B cell (primary cell): ENCODE results near the gene KRTAP10-2. TPM values are rescaled to one million over a fixed set of nuclear protein-coding genes. Genes with fewer than 3 reads are reported as not detected.
"Not testable (repeated sequence)": the region's sequence is repeated elsewhere in the genome, so short reads cannot be mapped to it uniquely, and the experiment has no call there.

Experiments used
- ATAC-seq: fragments of 200-7000 bp; cut with Tn5 transposase; one replicate; pipeline ENCODE4 v1.10.0; 2021; ENCODE audit warnings: low read depth, mild to moderate bottlenecking, moderate number of reproducible peaks, moderate library complexity
- CTCF ChIA-PET: fragments of 350-600 bp; sonication (Branson Sonifier 250); formaldehyde crosslinking; loops from one replicate; lab custom pipeline; 2021; ENCODE audit warnings: antibody characterized with exemption, inconsistent platforms; lab: Charles Lee
- POLR2A ChIA-PET: fragments of 350-600 bp; sonication (Branson Sonifier 250); formaldehyde crosslinking; loops from one replicate; lab custom pipeline; 2021; ENCODE audit warnings: antibody characterized with exemption; lab: Charles Lee
- DNase-seq: peaks from one replicate; pipeline ENCODE4 v3.0.0; 2013
- H2AFZ ChIP-seq: 2 replicates; pipeline ENCODE4 v1.6.1; 2012; ENCODE audit warnings: mild to moderate bottlenecking, low read depth, low read length; ENCODE audit not compliant: insufficient read depth, poor library complexity, severe bottlenecking
- H3K27ac ChIP-seq, 2 donors: 1 replicate in 1 of 2; 2 replicates in 1 of 2; pipeline ENCODE4 v1.5.1; 2012 to 2013; ENCODE audit warnings: low read length in 2 of 2, mild to moderate bottlenecking in 2 of 2, moderate library complexity in 1 of 2
- H3K27me3 ChIP-seq, 4 experiments: fragments of 200-600 bp in 1 of 4; sonication (generic) in 1 of 4; replicated peaks in 1 of 4; 1 replicate in 2 of 4; 2 replicates in 2 of 4; pipeline versions ENCODE4 v1.6.1 to v1.7.0; 2013 to 2016; ENCODE audit warnings: low read length in 3 of 4, mild to moderate bottlenecking in 2 of 4, mixed read lengths in 1 of 4, moderate library complexity in 1 of 4; ENCODE audit not compliant: insufficient read depth in 4 of 4, control insufficient read depth in 3 of 4; ENCODE audit errors: control extremely low read depth in 1 of 4
- H3K36me3 ChIP-seq, 2 experiments: replicated peaks in 1 of 2; 1 replicate in 1 of 2; 2 replicates in 1 of 2; pipeline versions ENCODE4 v1.6.1 to v1.7.1; 2013; ENCODE audit warnings: low read length in 1 of 2; ENCODE audit not compliant: insufficient read depth in 2 of 2, control insufficient read depth in 1 of 2; ENCODE audit errors: control extremely low read depth in 1 of 2, extremely low read depth in 1 of 2
- H3K4me1 ChIP-seq, 2 donors: fragments of 200-600 bp in 1 of 2; sonication (generic) in 1 of 2; 1 replicate in 1 of 2; 2 replicates in 1 of 2; pipeline versions ENCODE4 v1.5.1 to v1.6.1; 2013 to 2017; ENCODE audit warnings: low read length in 2 of 2; ENCODE audit not compliant: control insufficient read depth in 2 of 2, insufficient read depth in 2 of 2
- H3K4me2 ChIP-seq: replicated peaks from 2 replicates; pipeline ENCODE3; 2012; ENCODE audit warnings: mild to moderate bottlenecking, low read depth, low read length; ENCODE audit not compliant: poor library complexity, severe bottlenecking
- H3K4me3 ChIP-seq, 5 experiments: fragments of 200-600 bp in 1 of 5; sonication (generic) in 1 of 5; 1 replicate in 3 of 5; 2 replicates in 2 of 5; pipeline versions ENCODE4 v1.5.1 to v1.7.0; 2011 to 2016; ENCODE audit warnings: low read length in 4 of 5, mild to moderate bottlenecking in 4 of 5, low read depth in 2 of 5, control low read depth in 1 of 5, moderate library complexity in 1 of 5; ENCODE audit not compliant: insufficient read depth in 1 of 5; ENCODE audit errors: control extremely low read depth in 1 of 5, extremely low read depth in 1 of 5
- H3K79me2 ChIP-seq: fragments of 200-600 bp; sonication (generic); one replicate; pipeline ENCODE4 v1.6.0; 2016; ENCODE audit warnings: low read length; ENCODE audit not compliant: control insufficient read depth, insufficient read depth
- H3K9ac ChIP-seq: fragments of 200-600 bp; sonication (generic); 2 replicates; pipeline ENCODE4 v1.6.1; 2017; ENCODE audit warnings: mild to moderate bottlenecking, low read length, moderate library complexity
- H3K9me3 ChIP-seq, 3 donors: one replicate each; pipeline versions ENCODE4 v1.6.1 to v1.7.1; 2013; ENCODE audit warnings: low read length in 2 of 3; ENCODE audit not compliant: control insufficient read depth in 2 of 3, insufficient read depth in 1 of 3; ENCODE audit errors: control extremely low read depth in 1 of 3
- H4K20me1 ChIP-seq: 2 replicates; pipeline ENCODE4 v1.6.0; 2012; ENCODE audit warnings: mild to moderate bottlenecking, low read length; ENCODE audit not compliant: insufficient read depth, control insufficient read depth, poor library complexity, severe bottlenecking
- H3K27ac Mint-ChIP-seq: one replicate; pipeline ENCODE4 v1.8.0; 2021; ENCODE audit warnings: mixed read lengths
- H3K27me3 Mint-ChIP-seq: one replicate; pipeline ENCODE4 v1.8.0; 2021; ENCODE audit warnings: mixed read lengths
- H3K4me1 Mint-ChIP-seq: one replicate; pipeline ENCODE4 v1.8.0; 2021; ENCODE audit warnings: mixed read lengths
- H3K4me3 Mint-ChIP-seq: one replicate; pipeline ENCODE4 v1.8.0; 2021; ENCODE audit warnings: mixed read lengths
- H3K9me3 Mint-ChIP-seq: one replicate; pipeline ENCODE4 v1.8.0; 2022; ENCODE audit warnings: mixed read lengths; ENCODE audit not compliant: insufficient read depth
- EZH2 ChIP-seq: IDR thresholded peaks from 2 replicates; pipeline ENCODE4 v1.6.1; 2012; ENCODE audit warnings: borderline replicate concordance, low read depth, mild to moderate bottlenecking, moderate library complexity, low read length; ENCODE audit not compliant: insufficient read depth, poor library complexity, severe bottlenecking
- WGBS: methylation state at CpG from one replicate; pipeline ENCODE4 v1.1.5; 2013; ENCODE audit warnings: missing lambda C conversion rate; ENCODE audit not compliant: insufficient coverage; 5-methylcytosine and 5-hydroxymethylcytosine counted together
- intact Hi-C: fragments of 100-400 bp; cut with micrococcal nuclease; formaldehyde crosslinking; loops from one replicate; pipeline ENCODE4 v1.10.0; 2022
- polyA plus RNA-seq: library from polyadenylated mRNA; depleted of rRNA; stranded (reverse); fragments of >200 nt; gene quantifications from 2 replicates; pipeline ENCODE4 v1.2.3, GENCODE V29; 2012
- total RNA-seq, 2 donors: library from RNA; stranded (reverse); fragments of 120-200 nt in 1 of 2; gene quantifications; 1 replicate in 1 of 2; 2 replicates in 1 of 2; pipeline versions ENCODE4 v1.2.3 to v1.2.4, GENCODE V29; 2013 to 2022
- TF ChIP-seq, protein P1 (sequence below): fragments of 200-600 bp; IDR thresholded peaks from one replicate; pipeline ENCODE4 v1.8.0; 2022; ENCODE audit warnings: antibody characterized with exemption, mild to moderate bottlenecking

The KRTAP10-2 gene
- total and polyA plus RNA-seq, 2 donors (not counting 1 experiment from before 2014, with no cell fraction given), result not detected

DNA sequence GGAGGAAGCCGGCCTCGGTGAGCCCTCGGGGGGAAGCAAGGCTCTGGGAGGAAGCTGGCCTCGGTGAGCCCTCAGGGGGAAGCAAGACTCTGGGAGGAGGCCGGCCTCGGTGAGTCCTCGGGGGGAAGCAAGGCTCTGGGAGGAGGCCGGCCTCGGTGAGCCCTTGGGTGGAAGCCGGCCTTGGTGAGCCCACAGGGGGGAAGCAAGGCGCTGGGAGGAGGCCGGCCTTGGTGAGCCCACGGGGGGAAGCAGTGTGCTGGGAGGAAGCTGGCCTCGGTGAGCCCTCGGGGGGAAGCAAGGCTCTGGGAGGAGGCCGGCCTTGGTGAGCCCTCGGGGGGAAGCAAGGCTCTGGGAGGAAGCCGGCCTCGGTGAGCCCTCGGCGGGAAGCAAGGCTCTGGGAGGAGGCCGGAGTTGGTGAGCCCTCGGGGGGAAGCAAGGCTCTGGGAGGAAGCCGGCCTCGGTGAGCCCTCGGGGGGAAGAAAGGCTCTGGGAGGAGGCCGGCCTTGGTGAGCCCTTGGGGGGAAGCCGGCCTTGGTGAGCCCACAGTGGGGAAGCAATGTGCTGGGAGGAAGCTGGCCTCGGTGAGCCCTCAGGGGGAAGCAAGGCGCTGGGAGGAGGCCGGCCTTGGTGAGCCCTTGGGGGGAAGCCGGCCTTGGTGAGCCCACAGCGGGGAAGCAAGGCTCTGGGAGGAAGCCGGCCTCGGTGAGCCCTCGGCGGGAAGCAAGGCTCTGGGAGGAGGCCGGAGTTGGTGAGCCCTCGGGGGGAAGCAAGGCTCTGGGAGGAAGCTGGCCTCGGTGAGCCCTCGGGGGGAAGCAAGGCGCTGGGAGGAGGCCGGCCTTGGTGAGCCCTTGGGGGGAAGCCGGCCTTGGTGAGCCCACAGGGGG lies 48.1 kb downstream of the KRTAP10-2 start:
- H3K4me1 Mint-ChIP-seq, H3K79me2 ChIP-seq, H3K27me3 ChIP-seq, H3K36me3 ChIP-seq, H2AFZ ChIP-seq, H3K27me3 Mint-ChIP-seq, H3K4me3 Mint-ChIP-seq, intact Hi-C loops, H3K27ac Mint-ChIP-seq, H3K4me3 ChIP-seq, H4K20me1 ChIP-seq, ATAC-seq, H3K9me3 Mint-ChIP-seq, H3K9ac ChIP-seq, H3K9me3 ChIP-seq, CTCF ChIA-PET, H3K4me2 ChIP-seq, DNase-seq, H3K27ac ChIP-seq: not testable (repeated sequence)
- peaks cover 6 to 12% of the 10 kb centered on the region in 2 donors for H3K4me1 ChIP-seq
- POLR2A ChIA-PET, result interaction anchor here (0.9 kb wide), 1 partner anchor 665 kb away, joined by 3 read pairs; no protein-coding TSS in a partner anchor
- 56% methylated on average over 32 of the region's 44 CpGs for WGBS

DNA sequence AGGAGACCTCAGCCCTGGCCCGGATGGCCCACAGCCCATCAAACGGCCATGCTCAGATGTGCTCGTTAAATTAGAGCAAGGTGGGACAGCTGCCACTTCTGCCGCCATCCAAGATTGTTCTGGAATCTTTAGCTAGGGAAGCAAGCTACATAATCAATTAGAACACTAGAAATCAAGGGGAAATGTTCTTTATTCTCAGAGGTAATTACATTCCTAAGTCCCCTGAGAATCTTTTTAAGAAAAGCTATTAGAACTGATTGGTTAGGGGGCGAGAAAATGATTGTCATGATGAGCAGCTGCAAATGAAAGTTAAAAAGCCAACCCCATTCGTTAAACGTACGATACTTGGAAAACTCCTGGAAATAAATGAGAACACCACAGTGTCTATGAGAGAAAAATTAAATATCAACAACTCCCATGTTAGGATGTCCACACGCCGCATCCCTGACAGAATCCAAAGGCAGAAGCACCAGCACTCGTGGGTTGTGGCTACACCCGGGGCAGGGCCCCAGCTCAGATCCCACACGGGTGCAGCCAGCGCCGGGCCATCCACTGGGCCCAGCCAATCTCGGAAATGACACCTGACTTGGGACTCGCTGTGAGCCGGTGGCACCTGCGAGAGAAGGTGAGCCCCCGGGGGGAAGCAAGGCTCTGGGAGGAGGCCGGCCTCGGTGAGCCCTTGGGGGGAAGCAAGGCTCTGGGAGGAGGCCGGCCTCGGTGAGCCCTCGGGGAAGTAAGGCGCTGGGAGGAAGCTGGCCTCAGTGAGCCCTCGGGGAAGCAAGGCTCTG lies 48.9 kb downstream of the KRTAP10-2 start:
- H3K27me3 ChIP-seq, result no peaks in the 10 kb centered on the region
- intact Hi-C loops, result no loop called here
- CTCF ChIA-PET, result no interaction called here
- H3K27ac ChIP-seq, result no peak overlapping the region
- H2AFZ ChIP-seq, result no peak overlapping the region
- Mint-ChIP-seq H3K27me3 (peaks cover 6% of the 10 kb centered on the region), H3K4me1 (peaks cover 3% of the 10 kb centered on the region), H3K4me3 (no peak overlapping the region), H3K27ac (no peak overlapping the region), H3K9me3 (no peaks in the 10 kb centered on the region)
- H4K20me1 ChIP-seq, result no peaks in the 10 kb centered on the region
- no peaks in the 10 kb centered on the region for H3K36me3 ChIP-seq
- H3K4me1 ChIP-seq, result peaks cover 6 to 12% of the 10 kb centered on the region in 2 donors
- POLR2A ChIA-PET, result no interaction called here
- H3K4me2 ChIP-seq, result no peak overlapping the region
- H3K9me3 ChIP-seq, result no peaks in the 10 kb centered on the region
- DNase-seq (no peak), ATAC-seq (no peak)
- 86% methylated on average over 20 of the region's 27 CpGs for WGBS
- no peak for TF ChIP-seq EZH2
- TF ChIP-seq, protein P1, sequence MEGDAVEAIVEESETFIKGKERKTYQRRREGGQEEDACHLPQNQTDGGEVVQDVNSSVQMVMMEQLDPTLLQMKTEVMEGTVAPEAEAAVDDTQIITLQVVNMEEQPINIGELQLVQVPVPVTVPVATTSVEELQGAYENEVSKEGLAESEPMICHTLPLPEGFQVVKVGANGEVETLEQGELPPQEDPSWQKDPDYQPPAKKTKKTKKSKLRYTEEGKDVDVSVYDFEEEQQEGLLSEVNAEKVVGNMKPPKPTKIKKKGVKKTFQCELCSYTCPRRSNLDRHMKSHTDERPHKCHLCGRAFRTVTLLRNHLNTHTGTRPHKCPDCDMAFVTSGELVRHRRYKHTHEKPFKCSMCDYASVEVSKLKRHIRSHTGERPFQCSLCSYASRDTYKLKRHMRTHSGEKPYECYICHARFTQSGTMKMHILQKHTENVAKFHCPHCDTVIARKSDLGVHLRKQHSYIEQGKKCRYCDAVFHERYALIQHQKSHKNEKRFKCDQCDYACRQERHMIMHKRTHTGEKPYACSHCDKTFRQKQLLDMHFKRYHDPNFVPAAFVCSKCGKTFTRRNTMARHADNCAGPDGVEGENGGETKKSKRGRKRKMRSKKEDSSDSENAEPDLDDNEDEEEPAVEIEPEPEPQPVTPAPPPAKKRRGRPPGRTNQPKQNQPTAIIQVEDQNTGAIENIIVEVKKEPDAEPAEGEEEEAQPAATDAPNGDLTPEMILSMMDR, result no peak
- H3K79me2 ChIP-seq, result no peaks in the 10 kb centered on the region
- H3K9ac ChIP-seq, result no peak overlapping the region
- H3K4me3 ChIP-seq, result no peak overlapping the region

Other genes with a start within 250 kb of the KRTAP10-2 start
- gene CFAP410, start 212.1 kb downstream of the KRTAP10-2 start, total RNA-seq, result 62.4 and 69.2 TPM in 2 replicates
- gene CFAP410, start 212.1 kb downstream of the KRTAP10-2 start, polyA plus RNA-seq, result 90.9 and 98.8 TPM in 2 replicates
- 1.4 and 1.6 TPM in 2 replicates for gene TRPM2, start 197.9 kb downstream of the KRTAP10-2 start, total RNA-seq
- gene TRPM2, start 197.9 kb downstream of the KRTAP10-2 start, polyA plus RNA-seq, result 5.4 and 8.4 TPM in 2 replicates
- 3.3 and 3.8 TPM in 2 replicates for gene LRRC3, start 96.0 kb downstream of the KRTAP10-2 start, total RNA-seq
- gene LRRC3, start 96.0 kb downstream of the KRTAP10-2 start, polyA plus RNA-seq, result 0.36 and 0.46 TPM in 2 replicates
- not detected in 2 replicates for gene KRTAP10-1, start 11.3 kb downstream of the KRTAP10-2 start, total RNA-seq
- gene KRTAP10-1, start 11.3 kb downstream of the KRTAP10-2 start, polyA plus RNA-seq, result not detected in 2 replicates
- not detected in 2 replicates for gene KRTAP10-3, start 7.3 kb upstream of the KRTAP10-2 start, total RNA-seq
- gene KRTAP10-3, start 7.3 kb upstream of the KRTAP10-2 start, polyA plus RNA-seq, result 0.19 and 0.40 TPM in 2 replicates
- gene KRTAP10-4, start 22.2 kb upstream of the KRTAP10-2 start, total RNA-seq, result not detected in 2 replicates
- not detected in 2 replicates for gene KRTAP10-4, start 22.2 kb upstream of the KRTAP10-2 start, polyA plus RNA-seq
- not detected in 2 replicates for gene KRTAP10-5, start 29.1 kb upstream of the KRTAP10-2 start, total RNA-seq
- gene KRTAP10-5, start 29.1 kb upstream of the KRTAP10-2 start, polyA plus RNA-seq, result not detected in 2 replicates
- gene KRTAP10-6, start 41.0 kb upstream of the KRTAP10-2 start, total RNA-seq, result not detected in 2 replicates
- not detected in 2 replicates for gene KRTAP10-6, start 41.0 kb upstream of the KRTAP10-2 start, polyA plus RNA-seq
- gene KRTAP10-7, start 49.1 kb upstream of the KRTAP10-2 start, total RNA-seq, result not detected in 2 replicates
- gene KRTAP10-7, start 49.1 kb upstream of the KRTAP10-2 start, polyA plus RNA-seq, result not detected in 2 replicates
- gene KRTAP10-8, start 60.6 kb upstream of the KRTAP10-2 start, total RNA-seq, result not detected in 2 replicates
- not detected in 2 replicates for gene KRTAP10-8, start 60.6 kb upstream of the KRTAP10-2 start, polyA plus RNA-seq
- gene KRTAP10-9, start 75.6 kb upstream of the KRTAP10-2 start, total RNA-seq, result not detected in 2 replicates
- not detected in 2 replicates for gene KRTAP10-9, start 75.6 kb upstream of the KRTAP10-2 start, polyA plus RNA-seq
- gene KRTAP10-10, start 85.9 kb upstream of the KRTAP10-2 start, total RNA-seq, result not detected in 2 replicates
- not detected in 2 replicates for gene KRTAP10-10, start 85.9 kb upstream of the KRTAP10-2 start, polyA plus RNA-seq
- gene KRTAP10-11, start 94.9 kb upstream of the KRTAP10-2 start, total RNA-seq, result not detected in 2 replicates
- not detected in 2 replicates for gene KRTAP10-11, start 94.9 kb upstream of the KRTAP10-2 start, polyA plus RNA-seq
- gene KRTAP12-4, start 103.2 kb upstream of the KRTAP10-2 start, total RNA-seq, result not detected in 2 replicates
- gene KRTAP12-4, start 103.2 kb upstream of the KRTAP10-2 start, polyA plus RNA-seq, result not detected in 2 replicates
- gene KRTAP12-3, start 106.4 kb upstream of the KRTAP10-2 start, total RNA-seq, result not detected in 2 replicates
- not detected in 2 replicates for gene KRTAP12-3, start 106.4 kb upstream of the KRTAP10-2 start, polyA plus RNA-seq
- gene KRTAP12-2, start 115.4 kb upstream of the KRTAP10-2 start, total RNA-seq, result not detected in 2 replicates
- gene KRTAP12-2, start 115.4 kb upstream of the KRTAP10-2 start, polyA plus RNA-seq, result not detected in 2 replicates
- gene KRTAP12-1, start 130.7 kb upstream of the KRTAP10-2 start, total RNA-seq, result not detected in 2 replicates
- not detected in 2 replicates for gene KRTAP12-1, start 130.7 kb upstream of the KRTAP10-2 start, polyA plus RNA-seq
- not detected in 2 replicates for gene KRTAP10-12, start 145.7 kb upstream of the KRTAP10-2 start, total RNA-seq
- gene KRTAP10-12, start 145.7 kb upstream of the KRTAP10-2 start, polyA plus RNA-seq, result not detected in 2 replicates
- not detected in 2 replicates for gene TSPEAR, start 160.1 kb upstream of the KRTAP10-2 start, total RNA-seq
- gene TSPEAR, start 160.1 kb upstream of the KRTAP10-2 start, polyA plus RNA-seq, result not detected in 2 replicates